Adrenal gland (tissue), 12 donors: ENCODE results near the gene ADCY1. TPM values are rescaled to one million over a fixed set of nuclear protein-coding genes. Genes with fewer than 3 reads are reported as not detected.

Experiments used
- DNase-seq, 7 donors: peaks; one replicate each; pipeline ENCODE4 v3.0.0-alpha.2; 2019 to 2020
- H3K27ac ChIP-seq, 5 donors: fragments of 200-600 bp; sonication (generic) in 4 of 5; 1 replicate in 3 of 5; 2 replicates in 2 of 5; pipeline versions ENCODE4 v1.5.1 to v1.8.0; 2016 to 2020; ENCODE audit warnings: mild to moderate bottlenecking in 1 of 5
- H3K27me3 ChIP-seq: fragments of 200-600 bp; 2 replicates; pipeline ENCODE4 v1.8.0; 2021
- H3K36me3 ChIP-seq, 2 donors: fragments of 200-600 bp; replicated peaks in 1 of 2; 1 replicate in 1 of 2; 2 replicates in 1 of 2; pipeline versions ENCODE4 v1.5.1 to v1.8.0; 2018 to 2022
- H3K4me1 ChIP-seq, 2 donors: fragments of 200-600 bp; replicated peaks in 1 of 2; 1 replicate in 1 of 2; 2 replicates in 1 of 2; pipeline versions ENCODE4 v1.5.1 to v1.8.0; 2018 to 2021
- H3K4me3 ChIP-seq, 4 donors: fragments of 200-600 bp; sonication (generic) in 3 of 4; one replicate each; pipeline ENCODE4 v1.5.1; 2016 to 2018
- H3K9me3 ChIP-seq, 3 donors: fragments of 200-600 bp; sonication (generic) in 1 of 3; replicated peaks in 1 of 3; 1 replicate in 2 of 3; 2 replicates in 1 of 3; pipeline versions ENCODE4 v1.5.1 to v1.8.0; 2016 to 2021
- POLR2A ChIP-seq, 2 donors: fragments of 450-650 bp; IDR thresholded peaks; one replicate each; pipeline ENCODE4 v1.6.1; 2017; ENCODE audit warnings: antibody characterized with exemption in 2 of 2, mild to moderate bottlenecking in 2 of 2, moderate library complexity in 1 of 2
- WGBS, 4 donors: extraction: QIAGEN DNeasy Blood & Tissue Kit in 2 of 4; methylation state at CpG; one replicate each; pipeline versions ENCODE4 v1.1.5 to v1.1.7; 2013 to 2017; 5-methylcytosine and 5-hydroxymethylcytosine counted together
- intact Hi-C, 2 donors: fragments of 100-400 bp; cut with DNase I; formaldehyde crosslinking; loops; one replicate each; pipeline versions ENCODE4 v1.14.1 to v1.15.0; 2022 to 2023
- polyA plus RNA-seq, 3 donors: library from polyadenylated mRNA; stranded (reverse); fragments of 200-250 nt in 2 of 3; fragments of 350-450 nt in 1 of 3; fragmentation: Illumina TruSeq in 1 of 3; extraction: RNeasy Lipid Tissue Mini Kit (QIAGEN cat#74804) in 1 of 3; gene quantifications; one replicate each; pipeline ENCODE4 v1.2.3, GENCODE V29; 2013 to 2014
- total RNA-seq, 9 donors: library from RNA; depleted of rRNA in 4 of 9; stranded (reverse); fragments of >200 nt in 4 of 9; fragments of 120-200 nt in 1 of 9; fragmentation: NEBNext Ultra II Directional in 1 of 9; extraction: Animal tissue kit (Norgen Biotek cat#: 25700) in 1 of 9; gene quantifications; one replicate each; pipeline versions ENCODE4 v1.1.0 to v1.2.4, GENCODE V29; 2013 to 2023
- TF ChIP-seq, protein P1 (sequence below), 6 experiments: fragments of 450-650 bp in 4 of 6; fragments of 200-600 bp in 2 of 6; sonication (generic) in 1 of 6; IDR thresholded peaks; 1 replicate in 5 of 6; 2 replicates in 1 of 6; pipeline versions ENCODE4 v1.5.1 to v1.8.0; 2016 to 2021; ENCODE audit warnings: antibody characterized with exemption in 6 of 6, mild to moderate bottlenecking in 2 of 6, moderate library complexity in 1 of 6
- donor health status: healthy with polysubstance abuse.
- donor health status: Bipolar disorder and iron deficiency.
- donor health status: DM: yes; HTN: yes; CAD: no.
- donor health status: DM: no; HTN: no; CAD: no.
- donor health status: DM: no; HTN: no; CAD: no.
- donor health status: DM: yes; HTN: yes; CAD: no.

Gene ADCY1
- total and polyA plus RNA-seq, 12 donors = 0.88 to 9.5 (median 4.2) TPM

- Histone ChIP-seq H3K27me3 (no peaks in the 10 kb centered on the region), H3K27ac (no peak overlapping the region), H3K4me1 (no peaks in the 10 kb centered on the region), H3K36me3 (no peaks in the 10 kb centered on the region), H3K4me3 (no peak overlapping the region), H3K9me3 (no peaks in the 10 kb centered on the region)
- 87 to 88% (median 87%) methylated on average over 4 to 5 of the region's 5 CpGs for WGBS, 4 donors
- intact Hi-C loops = no loop called here
- DNase-seq = no peak
- TF ChIP-seq, protein P1, sequence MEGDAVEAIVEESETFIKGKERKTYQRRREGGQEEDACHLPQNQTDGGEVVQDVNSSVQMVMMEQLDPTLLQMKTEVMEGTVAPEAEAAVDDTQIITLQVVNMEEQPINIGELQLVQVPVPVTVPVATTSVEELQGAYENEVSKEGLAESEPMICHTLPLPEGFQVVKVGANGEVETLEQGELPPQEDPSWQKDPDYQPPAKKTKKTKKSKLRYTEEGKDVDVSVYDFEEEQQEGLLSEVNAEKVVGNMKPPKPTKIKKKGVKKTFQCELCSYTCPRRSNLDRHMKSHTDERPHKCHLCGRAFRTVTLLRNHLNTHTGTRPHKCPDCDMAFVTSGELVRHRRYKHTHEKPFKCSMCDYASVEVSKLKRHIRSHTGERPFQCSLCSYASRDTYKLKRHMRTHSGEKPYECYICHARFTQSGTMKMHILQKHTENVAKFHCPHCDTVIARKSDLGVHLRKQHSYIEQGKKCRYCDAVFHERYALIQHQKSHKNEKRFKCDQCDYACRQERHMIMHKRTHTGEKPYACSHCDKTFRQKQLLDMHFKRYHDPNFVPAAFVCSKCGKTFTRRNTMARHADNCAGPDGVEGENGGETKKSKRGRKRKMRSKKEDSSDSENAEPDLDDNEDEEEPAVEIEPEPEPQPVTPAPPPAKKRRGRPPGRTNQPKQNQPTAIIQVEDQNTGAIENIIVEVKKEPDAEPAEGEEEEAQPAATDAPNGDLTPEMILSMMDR (IDR thresholded peaks at IDR 0.05) = no peak
- no peak for TF ChIP-seq POLR2A (IDR thresholded peaks at IDR 0.05)
Observed at GRCh38 chr7:45585628-45586027, 11.5 kb downstream of the ADCY1 start.

DNA sequence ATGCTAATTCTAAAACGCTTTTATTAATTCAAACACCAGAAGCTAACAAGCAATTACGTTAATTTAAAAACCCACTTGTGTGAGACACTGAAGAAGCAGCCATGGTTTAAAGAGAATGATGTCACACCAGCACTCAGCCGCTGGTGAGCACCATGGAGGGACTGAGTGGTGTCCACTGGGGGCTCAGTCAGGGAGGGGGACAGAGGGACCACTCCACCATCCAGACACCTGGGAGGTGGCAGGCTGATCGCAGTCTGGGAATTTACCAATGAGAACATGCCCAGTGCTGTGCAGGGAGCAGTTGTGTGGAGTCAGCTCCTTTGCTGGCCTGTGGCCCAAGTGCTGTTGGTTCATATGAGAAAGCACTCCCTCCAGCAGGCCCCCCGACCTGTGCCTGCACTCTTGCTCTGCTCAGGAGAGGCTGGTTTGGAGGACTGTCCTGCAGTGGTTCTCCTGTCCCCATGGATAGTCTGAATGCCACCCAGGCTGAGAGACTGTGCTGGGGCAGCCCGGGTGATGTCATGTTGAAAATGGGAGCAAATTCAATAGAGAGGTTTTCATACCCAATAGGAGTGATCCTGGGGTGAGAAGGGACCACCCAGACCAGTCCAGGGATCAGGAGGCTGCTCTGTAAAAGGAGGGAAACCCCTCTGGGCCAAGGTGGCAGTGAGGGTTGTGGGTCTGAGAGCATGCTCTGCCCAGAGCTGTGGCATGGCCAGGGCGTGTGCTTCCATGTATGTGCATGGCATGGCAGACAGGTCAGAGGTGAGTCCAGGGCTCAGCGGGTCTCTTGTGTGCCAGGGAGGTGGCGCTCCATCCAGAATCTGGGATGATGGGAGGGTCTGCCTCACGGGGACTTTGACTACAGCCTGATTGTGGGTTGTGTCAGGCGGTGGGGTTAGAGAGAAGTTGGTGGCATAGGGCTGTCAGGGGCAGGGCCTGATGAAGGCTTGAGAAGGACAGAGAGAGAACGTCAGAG lies 12.7 kb downstream of the ADCY1 start:
- no peaks in the 10 kb centered on the region for H3K4me1 ChIP-seq
- TF ChIP-seq, protein P1 (IDR thresholded peaks at IDR 0.05) = no peak
- TF ChIP-seq POLR2A (IDR thresholded peaks at IDR 0.05) = no peak
- H3K27ac ChIP-seq = no peak overlapping the region
- WGBS, 4 donors = 78 to 91% (median 87%) methylated on average over 10 to 12 of the region's 12 CpGs
- no peaks in the 10 kb centered on the region for H3K9me3 ChIP-seq
- H3K27me3 ChIP-seq = no peaks in the 10 kb centered on the region
- H3K4me3 ChIP-seq = no peak overlapping the region
- intact Hi-C loops = no loop called here
- no peaks in the 10 kb centered on the region for H3K36me3 ChIP-seq
- no peak for DNase-seq

DNA sequence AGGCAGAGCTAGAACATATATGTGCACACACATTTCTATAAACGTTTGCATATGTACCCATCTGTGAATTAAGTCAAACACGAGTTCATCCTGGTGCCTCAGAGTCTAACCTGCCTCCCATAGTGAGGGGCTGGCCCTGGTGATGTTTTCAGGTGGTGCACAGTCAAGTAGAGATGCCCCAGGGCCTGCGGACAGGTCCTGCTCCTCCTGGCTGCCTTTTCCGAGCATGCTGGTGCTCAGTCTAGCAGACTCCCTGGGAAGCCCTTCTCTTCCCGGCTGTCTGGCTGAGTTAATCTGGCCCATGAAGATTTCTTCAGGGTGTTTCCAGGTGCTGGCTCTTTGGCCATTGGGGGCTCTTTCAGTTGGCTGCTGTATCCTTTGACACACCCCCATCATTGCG lies 14.3 kb downstream of the ADCY1 start:
- Histone ChIP-seq H3K27me3 (no peaks in the 10 kb centered on the region), H3K4me1 (no peaks in the 10 kb centered on the region), H3K9me3 (no peaks in the 10 kb centered on the region), H3K27ac (no peak overlapping the region), H3K36me3 (no peaks in the 10 kb centered on the region), H3K4me3 (no peak overlapping the region)
- TF ChIP-seq, protein P1 (IDR thresholded peaks at IDR 0.05) = no peak
- TF ChIP-seq POLR2A (IDR thresholded peaks at IDR 0.05) = no peak
- WGBS, 4 donors = 82 to 86% (median 83%) methylated on average over 5 to 6 of the region's 6 CpGs
- intact Hi-C loops = no loop called here
- no peak for DNase-seq

- WGBS, 4 donors = 86 to 95% (median 92%) methylated on average over 10 of the region's 10 CpGs; no CpG with 5 or more reads in 1 of the 4 donors
- Histone ChIP-seq H3K27ac (no peak overlapping the region), H3K4me3 (no peak overlapping the region), H3K9me3 (no peaks in the 10 kb centered on the region), H3K27me3 (no peaks in the 10 kb centered on the region), H3K36me3 (no peaks in the 10 kb centered on the region), H3K4me1 (no peaks in the 10 kb centered on the region)
- no peak for TF ChIP-seq POLR2A (IDR thresholded peaks at IDR 0.05)
- TF ChIP-seq, protein P1 (IDR thresholded peaks at IDR 0.05) = no peak
- DNase-seq = no peak
- intact Hi-C loops = no loop called here
Observed at GRCh38 chr7:45589061-45589460, 14.9 kb downstream of the ADCY1 start.
